ENCODE measurements around the gene ATP6V1B1.

GRCh38 chr2:70902579-70902978 is 33.1 kb upstream of the ATP6V1B1 start:
- TF ChIP-seq CTCF (conservative IDR thresholded peaks at IDR 0.05; ENCODE audit: low read depth, low read length) (no peak), EZH2phosphoT487 (IDR thresholded peaks at IDR 0.05; ENCODE audit: borderline replicate concordance, low read length) (no peak), EZH2 (IDR thresholded peaks at IDR 0.05; ENCODE audit: low read length, unreplicated experiment) (no peak)

Measured in PC-3 (cell line).